GM12878 (cell line): ENCODE measurements around the gene CFAP299.

Experiments used
- ATF7 ChIP-seq: fragments of 450-650 bp; IDR thresholded peaks from 2 replicates; pipeline ENCODE4 v1.6.1; 2016; ENCODE audit warnings: low read depth, mild to moderate bottlenecking
- CHD2 ChIP-seq: IDR thresholded peaks from 2 replicates; pipeline ENCODE4 v1.6.1; 2011; ENCODE audit warnings: low read depth, low read length, improper control_type of control experiment, borderline replicate concordance
- CTCF ChIP-seq, 3 experiments: IDR thresholded peaks in 2 of 3; conservative IDR thresholded peaks in 1 of 3; 2 replicates each; pipeline ENCODE4 v1.5.1; 2011; ENCODE audit warnings: low read depth in 3 of 3, low read length in 3 of 3, mild to moderate bottlenecking in 3 of 3, control low read depth in 2 of 3, moderate library complexity in 2 of 3, inconsistent platforms in 1 of 3, mixed read lengths in 1 of 3; ENCODE audit not compliant: control insufficient read depth in 2 of 3, insufficient read depth in 1 of 3; ENCODE audit errors: extremely low read depth in 1 of 3
- FOS ChIP-seq: IDR thresholded peaks from 3 replicates; pipeline ENCODE4 v1.6.1; 2011; ENCODE audit warnings: borderline replicate concordance; ENCODE audit not compliant: insufficient read length; ENCODE audit errors: extremely low read depth
- JUNB ChIP-seq: IDR thresholded peaks from 2 replicates; pipeline ENCODE4 v1.6.1; 2016; ENCODE audit warnings: antibody characterized with exemption, mild to moderate bottlenecking
- MAX ChIP-seq: IDR thresholded peaks from 2 replicates; pipeline ENCODE4 v1.6.1; 2012; ENCODE audit warnings: low read depth, low read length, improper control_type of control experiment
- MYC ChIP-seq: IDR thresholded peaks from 2 replicates; pipeline ENCODE4 v1.6.1; 2011; ENCODE audit warnings: mild to moderate bottlenecking, low read length, moderate library complexity, inconsistent platforms; ENCODE audit not compliant: insufficient read depth, insufficient replicate concordance, insufficient read length, severe bottlenecking
- PBX3 ChIP-seq: IDR thresholded peaks from 2 replicates; pipeline ENCODE4 v1.6.1; 2011; ENCODE audit warnings: mild to moderate bottlenecking, low read depth, low read length, moderate library complexity; ENCODE audit not compliant: insufficient replicate concordance
- POLR2A ChIP-seq: IDR thresholded peaks from 2 replicates; pipeline ENCODE4 v1.6.1; 2011; ENCODE audit warnings: low read depth, mild to moderate bottlenecking, low read length
- REST ChIP-seq: IDR thresholded peaks from 2 replicates; pipeline ENCODE4 v1.6.1; 2012; ENCODE audit warnings: mild to moderate bottlenecking, low read depth, low read length
- SREBF1 ChIP-seq: IDR thresholded peaks from 2 replicates; pipeline ENCODE4 v1.6.1; 2012; ENCODE audit warnings: mild to moderate bottlenecking, low read length
- USF1 ChIP-seq: IDR thresholded peaks from 2 replicates; pipeline ENCODE4 v1.6.1; 2011; ENCODE audit warnings: borderline replicate concordance, low read depth, mild to moderate bottlenecking, moderate library complexity, mixed read lengths, low read length; ENCODE audit not compliant: insufficient read depth; ENCODE audit errors: extremely low read length
- ZNF274 ChIP-seq: IDR thresholded peaks from one replicate; pipeline ENCODE4 v1.8.0; 2011; ENCODE audit not compliant: insufficient read length, insufficient read depth
- TF ChIP-seq, protein P1 (sequence below): IDR thresholded peaks from 2 replicates; pipeline ENCODE4 v1.6.1; 2011; ENCODE audit warnings: low read depth, mild to moderate bottlenecking, low read length, moderate library complexity, borderline replicate concordance; ENCODE audit errors: extremely low read depth

- TF ChIP-seq JUNB: peak; percentile 68
- no peak for TF ChIP-seq MYC
- no peak for TF ChIP-seq ZNF274
- TF ChIP-seq POLR2A: no peak
- no peak for TF ChIP-seq CTCF (IDR thresholded peaks at IDR 0.05 in 2 of 3, conservative IDR thresholded peaks at IDR 0.05 in 1 of 3; ENCODE audit: control insufficient read depth in 2 of 3, extremely low read depth in 1 of 3, insufficient read depth in 1 of 3, low read depth in 3 of 3, low read length in 3 of 3)
- no peak for TF ChIP-seq SREBF1
- no peak for TF ChIP-seq MAX
- TF ChIP-seq PBX3: no peak
- TF ChIP-seq, protein P1, sequence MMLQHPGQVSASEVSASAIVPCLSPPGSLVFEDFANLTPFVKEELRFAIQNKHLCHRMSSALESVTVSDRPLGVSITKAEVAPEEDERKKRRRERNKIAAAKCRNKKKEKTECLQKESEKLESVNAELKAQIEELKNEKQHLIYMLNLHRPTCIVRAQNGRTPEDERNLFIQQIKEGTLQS: no peak
- no peak for TF ChIP-seq FOS
- TF ChIP-seq REST: no peak
- 0 out of 2 replicates have a peak, but pooled peaks have one; percentile 14 for TF ChIP-seq ATF7
- no peak for TF ChIP-seq CHD2
- TF ChIP-seq USF1: no peak
Observed at GRCh38 chr4:80422727-80423404, 87.3 kb downstream of the CFAP299 start.
